Right cardiac atrium (tissue), 5 donors: ENCODE measurements around the gene BHLHA9. TPM values are rescaled to one million over a fixed set of nuclear protein-coding genes. Genes with fewer than 3 reads are reported as not detected.

Experiments used
- ATAC-seq, 2 donors: fragments of 200-7000 bp; cut with Tn5 transposase; one replicate each; pipeline versions ENCODE4 v1.8.0 to v1.9.1; 2020; ENCODE audit warnings: moderate library complexity in 2 of 2, mild to moderate bottlenecking in 1 of 2
- DNase-seq, 3 donors: peaks; one replicate each; pipeline ENCODE4 v3.0.0-alpha.2; 2020
- H3K27ac ChIP-seq: one replicate; pipeline ENCODE4 v1.5.1; 2013; ENCODE audit warnings: mild to moderate bottlenecking, low read length, control low read depth, moderate library complexity
- H3K27me3 ChIP-seq: one replicate; pipeline ENCODE4 v1.6.1; 2013; ENCODE audit not compliant: control insufficient read depth, insufficient read depth
- H3K4me1 ChIP-seq: one replicate; pipeline ENCODE4 v1.6.1; 2013; ENCODE audit warnings: low read length; ENCODE audit not compliant: control insufficient read depth, insufficient read depth
- H3K4me3 ChIP-seq: one replicate; pipeline ENCODE4 v1.5.1; 2013; ENCODE audit warnings: low read length, control low read depth
- H3K9me3 ChIP-seq: one replicate; pipeline ENCODE4 v1.6.1; 2013; ENCODE audit warnings: low read length; ENCODE audit not compliant: control insufficient read depth
- WGBS: extraction: QIAGEN DNeasy Blood & Tissue Kit; methylation state at CpG from one replicate; pipeline ENCODE4 v1.1.7; 2013; 5-methylcytosine and 5-hydroxymethylcytosine counted together
- intact Hi-C, 4 donors: fragments of 100-400 bp; cut with DNase I; formaldehyde crosslinking; loops; one replicate each; pipeline versions ENCODE4 v1.11.0 to v1.14.0; 2022 to 2023
- polyA plus RNA-seq: library from polyadenylated mRNA; stranded (reverse); fragments of 200-250 nt; gene quantifications from one replicate; pipeline ENCODE4 v1.2.3, GENCODE V29; 2013
- total RNA-seq, 4 donors: library from RNA; stranded (reverse); fragmentation: NEBNext Ultra II Directional; extraction: Animal tissue kit (Norgen Biotek cat#: 25700); gene quantifications; one replicate each; pipeline ENCODE4 v1.2.1, GENCODE V29; 2021
- donor health status: healthy with polysubstance abuse.
- donor health status: DM: no; HTN: yes; CAD: no.
- donor health status: DM: no; HTN: no; CAD: no.
- donor health status: DM: no; HTN: yes; CAD: no; lungs with severe emphysema.
- donor health status: DM: yes; HTN: yes; CAD: no.

The BHLHA9 gene
- total and polyA plus RNA-seq, 5 donors, result not detected

DNA sequence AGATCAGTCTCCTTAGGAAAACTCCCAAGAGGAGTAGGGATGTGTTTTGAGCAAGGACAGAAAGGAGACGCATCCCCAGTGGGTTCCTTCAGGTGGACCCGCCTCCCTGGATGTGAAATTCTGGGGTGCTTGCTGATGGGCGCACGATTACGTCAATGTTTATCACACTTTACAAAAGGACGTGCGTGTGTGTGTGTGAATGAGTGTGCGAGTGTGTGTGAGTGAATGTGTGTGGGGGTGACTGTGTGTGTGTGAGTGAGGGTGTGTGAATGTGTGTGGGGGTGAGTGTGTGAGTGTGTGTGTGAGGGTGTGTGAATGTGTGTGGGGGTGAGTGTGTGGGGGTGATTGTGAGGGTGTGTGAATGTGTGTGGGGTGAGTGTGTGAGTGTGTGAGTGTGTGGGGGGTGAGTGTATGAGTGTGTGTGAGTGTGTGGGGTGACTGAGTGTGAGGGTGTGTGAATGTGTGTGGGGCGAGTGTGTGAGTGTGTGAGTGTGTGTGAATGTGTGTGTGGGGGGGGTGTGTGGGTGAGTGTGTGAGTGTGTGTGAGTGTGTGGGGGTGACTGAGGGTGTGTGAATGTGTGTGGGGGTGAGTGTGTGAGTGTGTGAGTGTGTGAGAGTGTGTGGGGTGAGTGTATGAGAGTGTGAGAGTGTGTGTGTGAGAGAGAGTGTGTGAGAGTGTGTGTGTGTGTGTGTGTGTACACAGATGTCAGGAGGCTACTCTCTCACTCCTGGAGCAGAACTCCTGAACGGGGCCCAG is 5.1 kb downstream of the BHLHA9 start:
- DNase-seq, result no peak
- Histone ChIP-seq H3K4me1 (no peaks in the 10 kb centered on the region), H3K27ac (no peak overlapping the region), H3K4me3 (no peak overlapping the region), H3K9me3 (no peaks in the 10 kb centered on the region), H3K27me3 (no peaks in the 10 kb centered on the region)
- WGBS, result 75% methylated on average over 10 of the region's 10 CpGs
- intact Hi-C loops, result loop anchor here (5.0 to 10.0 kb wide), 4 partner anchors 57 to 242 kb away; partner anchors contain the start of gene INPP5K (in 2 of the 4)
- no peak for ATAC-seq

DNA sequence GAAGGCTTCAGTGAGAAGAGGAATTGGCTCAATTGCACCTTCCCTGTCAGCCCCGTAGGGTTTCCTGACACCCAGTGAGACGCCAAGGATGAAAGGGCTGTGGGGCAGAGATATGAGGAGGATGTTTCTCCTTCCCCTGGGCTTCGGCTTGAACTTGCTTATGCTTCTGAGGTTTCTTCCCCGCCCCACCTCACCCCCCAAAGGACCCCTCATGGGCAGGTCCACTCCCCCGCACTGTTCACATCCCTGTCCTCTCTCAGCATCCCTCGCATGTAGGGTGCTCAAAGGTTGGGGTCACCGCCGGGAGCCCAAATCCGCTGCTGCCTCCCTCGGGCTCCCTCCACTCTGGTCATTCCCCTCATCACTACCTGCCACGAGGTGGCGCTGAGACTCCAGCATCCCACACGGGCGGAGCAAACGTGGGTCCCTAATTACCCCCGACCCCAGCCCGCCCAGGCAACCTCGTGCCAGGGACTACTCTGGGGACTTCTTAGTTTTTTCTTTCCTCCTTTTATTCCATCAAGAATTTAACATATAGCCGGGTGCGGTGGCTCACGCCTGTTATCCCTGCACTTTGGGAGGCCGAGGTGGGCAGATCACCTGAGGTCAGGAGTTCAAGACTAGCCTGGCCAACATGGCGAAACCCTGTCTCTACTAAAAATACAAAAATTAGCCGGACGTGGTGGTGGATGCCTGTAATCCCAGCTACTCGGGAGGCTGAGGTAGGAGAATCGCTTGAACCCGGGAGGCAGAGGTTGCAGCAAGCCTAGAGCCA is 5.9 kb downstream of the BHLHA9 start:
- Histone ChIP-seq H3K27ac (no peak overlapping the region), H3K4me3 (no peak overlapping the region), H3K4me1 (no peaks in the 10 kb centered on the region), H3K9me3 (no peaks in the 10 kb centered on the region), H3K27me3 (no peaks in the 10 kb centered on the region)
- ATAC-seq (peak; percentile 65 to 72), DNase-seq (peak; percentile 64 to 88 (median 84))
- intact Hi-C loops, result loop anchor here (5.0 to 10.0 kb wide), 4 partner anchors 56 to 241 kb away; partner anchors contain the start of gene INPP5K (in 2 of the 4)
- WGBS, result 24% methylated on average over 28 of the region's 28 CpGs

DNA sequence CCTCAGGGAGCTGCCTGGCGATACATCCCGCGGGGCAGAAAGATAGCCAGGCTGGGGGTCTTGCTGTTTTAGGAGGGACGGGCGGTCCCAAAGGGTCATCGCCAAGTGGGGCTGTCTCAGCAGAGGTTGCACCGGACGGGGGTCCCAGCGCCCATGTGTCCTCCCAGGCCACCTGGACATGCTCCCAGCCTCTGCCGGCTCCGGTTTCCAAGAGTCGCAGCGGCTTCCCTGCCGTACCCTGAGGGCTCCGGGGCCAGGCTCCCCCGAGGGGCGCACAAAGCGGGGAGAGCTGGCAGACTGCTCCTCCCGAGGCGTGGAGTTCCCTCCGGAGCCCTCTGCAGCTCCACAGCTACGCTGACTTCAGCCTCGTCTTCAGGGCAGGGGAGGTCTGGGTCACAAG is 10.4 kb downstream of the BHLHA9 start:
- no peak for DNase-seq
- no peak overlapping the region for H3K4me3 ChIP-seq

DNA sequence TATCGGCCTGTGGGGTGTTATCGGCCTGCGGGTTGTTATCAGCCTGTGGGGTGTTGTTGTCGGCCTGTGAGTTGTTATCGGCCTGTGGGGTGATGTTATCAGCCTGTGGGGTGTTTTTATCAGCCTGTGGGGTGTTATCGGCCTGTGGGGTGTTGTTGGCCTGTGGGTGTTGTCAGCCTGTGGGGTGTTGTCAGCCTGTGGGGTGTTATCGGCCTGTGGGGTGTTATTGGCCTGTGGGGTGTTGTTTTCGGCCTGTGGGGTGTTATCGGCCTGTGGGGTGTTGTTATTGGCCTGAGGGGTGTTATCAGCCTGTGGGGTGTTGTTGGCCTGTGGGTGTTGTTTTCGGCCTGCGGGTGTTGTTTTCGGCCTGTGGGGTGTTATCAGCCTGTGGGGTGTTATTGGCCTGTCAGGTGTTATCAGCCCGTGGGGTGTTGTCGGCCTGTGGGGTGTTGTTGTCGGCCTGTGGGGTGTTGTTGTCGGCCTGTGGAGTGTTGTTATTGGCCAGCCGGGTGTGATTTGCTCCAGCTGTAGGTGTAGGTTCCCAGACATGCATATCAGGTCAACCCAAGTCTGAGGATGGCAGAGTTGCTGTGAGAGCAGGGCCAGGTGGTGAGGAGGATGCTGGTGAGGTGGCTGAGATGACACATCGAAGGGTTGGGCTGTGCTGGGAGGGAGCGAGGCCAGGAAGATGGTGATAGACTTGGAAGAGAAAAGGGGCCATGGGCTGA is 16.3 kb downstream of the BHLHA9 start:
- H3K27ac ChIP-seq, result no peak overlapping the region
- 85% methylated on average over 19 of the region's 19 CpGs for WGBS
- no peak for ATAC-seq

More for the DNA sequence above, 10.4 kb downstream of the BHLHA9 start:
- intact Hi-C loops, result no loop called here
- no peak for ATAC-seq
- H3K27me3 ChIP-seq, result no peaks in the 10 kb centered on the region
- H3K4me1 ChIP-seq, result no peaks in the 10 kb centered on the region
- 84% methylated on average over 23 of the region's 23 CpGs for WGBS
- no peak overlapping the region for H3K27ac ChIP-seq
- no peaks in the 10 kb centered on the region for H3K9me3 ChIP-seq

DNA sequence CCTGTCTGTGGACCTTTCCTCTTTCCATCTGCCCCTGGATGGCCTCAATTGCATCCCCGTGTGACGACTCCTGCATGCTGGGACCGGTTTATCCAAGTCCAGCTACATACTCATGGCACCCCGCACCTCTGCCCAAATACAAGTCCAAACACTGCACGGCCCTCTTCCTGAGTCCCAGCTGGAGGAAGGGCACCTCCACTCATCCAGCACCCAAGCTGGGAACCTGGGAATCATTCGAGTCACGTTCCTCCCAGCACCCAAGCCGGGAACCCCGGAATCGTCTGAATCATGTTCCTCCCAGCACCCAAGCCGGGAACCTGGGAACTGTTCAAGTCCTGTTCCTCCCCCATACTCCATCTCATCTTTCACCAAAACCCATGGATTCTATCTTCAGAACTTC is 19.5 kb downstream of the BHLHA9 start:
- no peak for ATAC-seq

More for the DNA sequence above, 16.3 kb downstream of the BHLHA9 start:
- no peak for DNase-seq
- intact Hi-C loops, result no loop called here
- Histone ChIP-seq H3K27me3 (no peaks in the 10 kb centered on the region), H3K4me3 (no peak overlapping the region), H3K4me1 (no peaks in the 10 kb centered on the region), H3K9me3 (no peaks in the 10 kb centered on the region)

DNA sequence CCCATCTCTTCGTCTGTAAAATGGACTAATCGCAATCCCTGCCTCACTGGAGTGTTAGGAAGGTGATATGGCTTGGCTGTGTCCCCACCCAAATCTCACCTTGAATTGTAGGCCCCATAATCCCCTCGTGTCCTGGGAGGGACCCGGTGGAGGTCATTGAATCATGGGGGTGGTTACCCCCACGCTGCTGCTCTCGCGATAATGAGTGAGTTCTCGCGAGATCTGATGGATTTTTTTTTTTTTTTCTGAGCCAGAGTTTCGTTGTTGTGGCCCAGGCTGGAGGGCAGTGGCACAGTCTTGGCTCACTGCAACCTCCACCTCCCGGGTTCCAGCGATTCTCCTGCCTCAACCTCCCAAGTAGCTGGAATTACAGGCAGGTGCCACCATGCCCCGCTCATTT is 20.4 kb downstream of the BHLHA9 start:
- intact Hi-C loops, result no loop called here
- WGBS, result 93% methylated on average over 13 of the region's 13 CpGs

More for the DNA sequence above, 19.5 kb downstream of the BHLHA9 start:
- H3K4me1 ChIP-seq, result no peaks in the 10 kb centered on the region
- H3K9me3 ChIP-seq, result no peaks in the 10 kb centered on the region
- H3K27ac ChIP-seq, result no peak overlapping the region
- H3K27me3 ChIP-seq, result no peaks in the 10 kb centered on the region
- H3K4me3 ChIP-seq, result no peak overlapping the region
- WGBS, result 88% methylated on average over 11 of the region's 11 CpGs
- DNase-seq, result no peak
- intact Hi-C loops, result no loop called here

DNA sequence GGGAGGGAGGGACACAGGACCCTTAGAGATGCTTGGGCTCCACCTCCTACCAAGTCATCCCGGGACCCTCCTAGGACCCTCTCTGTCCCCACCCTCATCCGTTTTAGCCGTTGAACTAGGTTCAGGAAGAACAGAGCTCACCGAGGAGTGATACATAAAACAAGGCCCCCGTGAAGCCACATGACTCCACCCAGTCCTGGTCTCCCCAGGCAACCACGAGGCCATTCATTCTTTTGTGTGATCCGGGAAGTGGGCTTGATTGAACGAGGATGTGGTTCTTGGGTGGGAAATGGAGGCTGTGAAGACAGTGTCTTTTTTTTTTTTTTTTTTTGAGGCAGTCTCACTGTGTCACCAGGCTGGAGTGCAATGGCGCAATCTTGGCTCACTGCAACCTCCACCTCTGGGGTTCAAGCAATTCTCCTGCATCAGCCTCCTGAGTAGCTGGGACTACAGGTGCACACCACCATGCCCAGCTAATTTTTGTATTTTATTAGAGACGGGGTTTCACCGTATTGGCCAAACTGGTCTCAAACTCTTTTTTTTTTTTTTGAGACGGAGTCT is 24.0 kb downstream of the BHLHA9 start:
- intact Hi-C loops, result no loop called here
- ATAC-seq, result no peak
- no peak overlapping the region for H3K27ac ChIP-seq
- H3K4me1 ChIP-seq, result no peaks in the 10 kb centered on the region
- H3K27me3 ChIP-seq, result no peaks in the 10 kb centered on the region
- H3K4me3 ChIP-seq, result no peak overlapping the region
- WGBS, result 70% methylated on average over 12 of the region's 12 CpGs
- DNase-seq, result peak in 1 of 3 donors; percentile 53
- no peaks in the 10 kb centered on the region for H3K9me3 ChIP-seq

More for the DNA sequence above, 20.4 kb downstream of the BHLHA9 start:
- DNase-seq (no peak), ATAC-seq (no peak)
- Histone ChIP-seq H3K9me3 (no peaks in the 10 kb centered on the region), H3K27me3 (no peaks in the 10 kb centered on the region), H3K4me3 (no peak overlapping the region), H3K4me1 (no peaks in the 10 kb centered on the region), H3K27ac (no peak overlapping the region)

DNA sequence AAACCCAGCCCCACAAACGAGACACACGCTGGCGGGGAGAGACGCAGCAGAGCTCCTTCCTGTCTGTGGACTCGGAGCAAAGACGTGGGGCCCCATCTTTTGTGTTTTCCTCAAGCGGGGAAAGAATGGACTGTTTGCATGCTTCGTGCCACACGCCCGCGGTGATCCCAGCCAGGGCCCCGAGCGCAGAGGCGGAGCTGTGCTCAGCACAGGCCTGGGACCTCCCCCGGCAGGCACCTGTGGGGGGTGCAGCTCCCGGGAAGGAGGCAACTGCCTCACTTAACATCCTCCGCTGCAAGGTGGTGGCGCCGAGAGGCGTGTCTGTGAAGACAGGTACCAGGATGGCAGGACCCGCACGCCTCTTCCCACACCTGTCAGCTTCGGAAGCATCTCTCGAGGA is 28.4 kb downstream of the BHLHA9 start:
- Histone ChIP-seq H3K4me3 (no peak overlapping the region), H3K9me3 (no peaks in the 10 kb centered on the region), H3K27me3 (no peaks in the 10 kb centered on the region), H3K27ac (no peak overlapping the region), H3K4me1 (no peaks in the 10 kb centered on the region)
- intact Hi-C loops, result no loop called here
- ATAC-seq (peak in 1 of 2 donors; percentile 15), DNase-seq (peak in 2 of 3 donors; percentile 38 to 40)
- WGBS, result 15% methylated on average over 24 of the region's 24 CpGs

DNA sequence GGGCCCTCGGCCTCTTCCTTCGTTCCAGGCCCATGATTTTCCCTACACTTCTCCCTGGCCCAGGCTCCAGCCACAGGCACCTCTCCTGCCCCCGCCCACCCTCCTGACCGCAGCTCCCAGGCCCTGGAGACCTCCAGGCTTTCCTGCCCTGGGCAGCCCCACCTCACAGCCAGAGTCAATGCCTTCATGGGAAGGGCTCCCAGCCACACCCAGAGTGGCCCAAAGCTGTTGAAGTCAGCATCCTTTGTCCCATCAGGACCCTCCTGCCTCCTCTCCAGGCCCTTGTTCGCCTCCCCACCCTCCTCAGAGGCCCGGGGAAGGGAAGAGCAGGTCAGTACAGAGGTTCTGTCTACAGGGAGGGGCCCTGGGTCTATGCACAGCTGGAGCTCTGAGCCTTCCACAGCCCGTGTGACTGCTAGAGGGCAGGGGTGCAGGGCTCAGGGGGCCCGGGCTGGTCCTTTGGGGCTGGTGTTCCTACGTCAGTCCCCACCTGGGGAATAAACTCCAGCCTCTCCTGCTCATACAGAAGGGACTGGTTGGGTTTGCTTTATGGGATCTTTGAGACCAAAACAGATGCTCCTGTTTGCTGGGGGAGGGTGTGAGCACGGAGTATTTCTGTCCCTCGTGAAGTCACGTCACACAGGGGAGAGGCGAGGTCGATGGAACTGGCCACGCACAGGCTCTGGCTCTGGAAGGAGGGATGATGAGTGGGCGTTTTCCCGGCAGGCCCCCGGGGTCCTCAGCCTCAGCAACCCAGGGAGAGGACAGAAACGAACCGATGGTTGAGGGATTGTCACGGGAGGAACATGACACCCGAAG is 29.5 kb downstream of the BHLHA9 start:
- no peaks in the 10 kb centered on the region for H3K9me3 ChIP-seq
- no peak overlapping the region for H3K4me3 ChIP-seq
- DNase-seq (peak in 2 of 3 donors; percentile 24 to 34), ATAC-seq (no peak)
- intact Hi-C loops, result no loop called here
- H3K27me3 ChIP-seq, result no peaks in the 10 kb centered on the region
- H3K27ac ChIP-seq, result no peak overlapping the region
- H3K4me1 ChIP-seq, result no peaks in the 10 kb centered on the region
- WGBS, result 74% methylated on average over 22 of the region's 22 CpGs

DNA sequence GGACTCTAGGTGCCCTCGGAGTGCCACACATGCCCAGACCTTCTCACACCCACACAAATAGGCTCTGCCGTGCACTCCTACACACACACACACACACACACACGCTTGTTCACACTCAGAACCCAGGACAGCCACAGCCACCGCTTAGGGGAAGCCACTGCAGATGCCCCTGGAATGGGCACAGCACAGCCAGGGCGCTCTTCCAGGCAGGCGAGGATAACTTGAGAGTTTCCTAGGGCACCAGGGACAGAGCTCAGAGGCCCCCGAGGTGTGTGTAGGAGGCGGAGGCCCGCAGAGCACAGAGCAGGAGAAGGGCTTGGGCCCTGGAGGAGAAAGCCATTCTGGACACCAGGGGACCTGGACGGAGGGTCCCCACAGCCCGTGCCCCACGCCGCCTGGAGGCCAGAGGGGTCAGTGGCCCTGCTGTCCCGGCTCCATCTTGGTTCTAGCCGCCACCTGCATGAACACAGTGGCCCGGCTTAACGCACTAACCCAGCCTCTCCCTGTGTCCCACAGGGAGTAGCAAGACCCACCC is 30.2 kb downstream of the BHLHA9 start:
- H3K27ac ChIP-seq, result no peak overlapping the region
- ATAC-seq (no peak), DNase-seq (peak in 1 of 3 donors; percentile 33)
- H3K4me3 ChIP-seq, result no peak overlapping the region
- no peaks in the 10 kb centered on the region for H3K27me3 ChIP-seq
- 83% methylated on average over 17 of the region's 17 CpGs for WGBS
- no peaks in the 10 kb centered on the region for H3K4me1 ChIP-seq
- H3K9me3 ChIP-seq, result no peaks in the 10 kb centered on the region
- intact Hi-C loops, result no loop called here
